DND-41 (cell line): ENCODE measurements around the gene PTPN3.
A peak's percentile ranks its signal among the peaks of the same experiment; 100 is the strongest.

Experiments
- ATAC-seq: fragments of 200-7000 bp; cut with Tn5 transposase; 3 replicates; pipeline ENCODE4 v1.9.1; 2021; ENCODE audit warnings: low read depth; ENCODE audit not compliant: insufficient read depth
- DNase-seq: peaks from one replicate; pipeline ENCODE4 v3.0.0-alpha.2; 2020
- H2AFZ ChIP-seq: 2 replicates; pipeline ENCODE4 v1.6.0; 2012; ENCODE audit warnings: low read depth, low read length
- H3K27ac ChIP-seq: 2 replicates; pipeline ENCODE4 v1.5.1; 2012; ENCODE audit warnings: low read length, inconsistent platforms
- H3K27me3 ChIP-seq: fragments of 200-600 bp; sonication (generic); 2 replicates; pipeline ENCODE4 v1.6.0; 2012; ENCODE audit warnings: low read length, mild to moderate bottlenecking, inconsistent platforms; ENCODE audit not compliant: insufficient read depth, poor library complexity
- H3K36me3 ChIP-seq: 2 replicates; pipeline ENCODE4 v1.5.1; 2012; ENCODE audit warnings: low read length, inconsistent platforms; ENCODE audit not compliant: insufficient read depth
- H3K4me1 ChIP-seq: 2 replicates; pipeline ENCODE4 v1.5.1; 2012; ENCODE audit warnings: mild to moderate bottlenecking, low read length; ENCODE audit not compliant: insufficient read depth
- H3K4me2 ChIP-seq: 2 replicates; pipeline ENCODE4 v1.6.0; 2012; ENCODE audit warnings: mild to moderate bottlenecking, moderate library complexity, low read length, inconsistent platforms; ENCODE audit not compliant: insufficient read depth
- H3K4me3 ChIP-seq, 2 experiments: fragments of 200-600 bp in 1 of 2; shearing (Covaris generic) in 1 of 2; 2 replicates each; pipeline ENCODE4 v1.5.1; 2012 to 2016; ENCODE audit warnings: inconsistent platforms in 2 of 2, low read length in 2 of 2, mild to moderate bottlenecking in 2 of 2, low read depth in 1 of 2, moderate library complexity in 1 of 2
- H3K79me2 ChIP-seq: 2 replicates; pipeline ENCODE4 v1.6.0; 2012; ENCODE audit warnings: low read length, inconsistent platforms; ENCODE audit not compliant: insufficient read depth
- H3K9ac ChIP-seq: 2 replicates; pipeline ENCODE4 v1.6.0; 2012; ENCODE audit warnings: low read depth, mild to moderate bottlenecking, inconsistent platforms, low read length, moderate library complexity
- H3K9me3 ChIP-seq: 2 replicates; pipeline ENCODE4 v1.5.1; 2012; ENCODE audit warnings: low read length, moderate library complexity, mild to moderate bottlenecking, inconsistent platforms; ENCODE audit not compliant: insufficient read depth, severe bottlenecking
- H4K20me1 ChIP-seq: 2 replicates; pipeline ENCODE4 v1.6.0; 2012; ENCODE audit warnings: low read length; ENCODE audit not compliant: insufficient read depth
- CTCF ChIP-seq: IDR thresholded peaks from 2 replicates; pipeline ENCODE4 v1.5.1; 2012; ENCODE audit warnings: borderline replicate concordance, low read length, moderate library complexity, mild to moderate bottlenecking; ENCODE audit not compliant: poor library complexity, severe bottlenecking; ENCODE audit errors: extremely low read depth
- EZH2 ChIP-seq: IDR thresholded peaks from 3 replicates; pipeline ENCODE4 v1.6.1; 2012; ENCODE audit warnings: borderline replicate concordance, low read depth, mild to moderate bottlenecking, moderate library complexity, low read length, inconsistent platforms; ENCODE audit not compliant: severe bottlenecking

Gene PTPN3

GRCh38 chr9:109411069-109411761 lies 86.9 kb downstream of the PTPN3 start:
- ATAC-seq (no peak), DNase-seq (no peak)
- Histone ChIP-seq H3K27ac (peak overlapping the region; percentile 28), H3K4me3 (no peak overlapping the region), H4K20me1 (no peaks in the 10 kb centered on the region), H3K9me3 (no peaks in the 10 kb centered on the region), H3K27me3 (no peaks in the 10 kb centered on the region), H3K36me3 (peaks cover 9% of the 10 kb centered on the region), H3K4me2 (no peak overlapping the region), H3K9ac (no peak overlapping the region), H3K79me2 (no peaks in the 10 kb centered on the region), H3K4me1 (peaks cover 41% of the 10 kb centered on the region), H2AFZ (no peak overlapping the region)
- TF ChIP-seq CTCF = no peak
- no peak for TF ChIP-seq EZH2

- Histone ChIP-seq H2AFZ (no peak overlapping the region), H3K79me2 (no peaks in the 10 kb centered on the region), H3K27ac (no peak overlapping the region), H3K36me3 (peaks cover 20% of the 10 kb centered on the region), H3K4me2 (no peak overlapping the region), H3K4me1 (peaks cover 28% of the 10 kb centered on the region), H4K20me1 (no peaks in the 10 kb centered on the region), H3K9ac (no peak overlapping the region), H3K9me3 (no peaks in the 10 kb centered on the region), H3K27me3 (no peaks in the 10 kb centered on the region), H3K4me3 (no peak overlapping the region)
- DNase-seq (no peak), ATAC-seq (no peak)
- no peak for TF ChIP-seq EZH2
- peak; percentile 33 for TF ChIP-seq CTCF
These were observed 88.2 kb downstream of the PTPN3 start for GRCh38 chr9:109409773-109410397.

GRCh38 chr9:109408759-109409462 lies 89.2 kb downstream of the PTPN3 start:
- Histone ChIP-seq H4K20me1 (no peaks in the 10 kb centered on the region), H3K36me3 (peaks cover 26% of the 10 kb centered on the region), H3K79me2 (no peaks in the 10 kb centered on the region), H3K9me3 (no peaks in the 10 kb centered on the region), H3K4me3 (no peak overlapping the region), H3K27ac (no peak overlapping the region), H3K9ac (no peak overlapping the region), H3K4me1 (peaks cover 18% of the 10 kb centered on the region), H3K27me3 (no peaks in the 10 kb centered on the region), H2AFZ (no peak overlapping the region), H3K4me2 (no peak overlapping the region)
- peak; percentile 40; the same call in 2 of the 3 replicates for ATAC-seq
- TF ChIP-seq CTCF (no peak), EZH2 (no peak)
- DNase-seq = peak; percentile 22
